HepG2 (cell line): ENCODE measurements around the gene CAMSAP1. TPM values are rescaled to one million over a fixed set of nuclear protein-coding genes. Genes with fewer than 3 reads are reported as not detected.

Source experiments
- ATAC-seq: fragments of 200-7000 bp; cut with Tn5 transposase; 3 replicates; pipeline ENCODE4 v1.9.1; 2020; ENCODE audit warnings: mild to moderate bottlenecking, moderate library complexity
- BruUV-seq: library from RNA; stranded (reverse); fragments of 400-500 nt; replicated peaks from 2 replicates; lab custom pipeline; 2021; lab: Mats Ljungman, UMichigan
- CTCF ChIA-PET: fragments of 300-600 bp; formaldehyde crosslinking; extraction: SDS; loops from one replicate; lab custom pipeline; 2021; ENCODE audit warnings: low total read pairs, inconsistent platforms, low intra/inter-chr PET ratio; lab: Yijun Ruan, JAX
- POLR2A ChIA-PET: fragments of 350-600 bp; sonication (Branson Sonifier 250); formaldehyde crosslinking; loops from one replicate; lab custom pipeline; 2020; ENCODE audit warnings: antibody characterized with exemption, inconsistent platforms; lab: Yijun Ruan, JAX
- DNase-seq: peaks from one replicate; pipeline ENCODE4 v3.0.0-alpha.2; 2015; ENCODE audit warnings: low spot score
- FAIRE-seq: peaks from 3 replicates; lab custom pipeline; 2011; peaks lifted over from hg19 to GRCh38; lab: Jason Lieb, UNC
- H2AFZ ChIP-seq: one replicate; pipeline ENCODE4 v1.6.1; 2011; ENCODE audit warnings: low read length, inconsistent platforms
- H3K27ac ChIP-seq: fragments of 300-600 bp; 3 replicates; pipeline ENCODE4 v1.8.0; 2011; ENCODE audit warnings: mixed run types, mild to moderate bottlenecking, mixed read lengths, low read length, inconsistent platforms; ENCODE audit not compliant: insufficient read depth; ENCODE audit errors: extremely low read length
- H3K27me3 ChIP-seq, 2 experiments: fragments of 200-600 bp in 1 of 2; 2 replicates in 1 of 2; 3 replicates in 1 of 2; pipeline versions ENCODE4 v1.6.0 to v1.8.0; 2011; ENCODE audit warnings: low read length in 2 of 2, mild to moderate bottlenecking in 2 of 2, moderate library complexity in 2 of 2, inconsistent platforms in 1 of 2; ENCODE audit not compliant: insufficient read depth in 2 of 2, control insufficient read depth in 1 of 2
- H3K36me3 ChIP-seq, 2 experiments: fragments of 200-600 bp in 1 of 2; replicated peaks in 1 of 2; 2 replicates in 1 of 2; 3 replicates in 1 of 2; pipeline versions ENCODE4 v1.5.1 to v1.8.0; 2011; ENCODE audit warnings: low read length in 2 of 2, inconsistent platforms in 1 of 2; ENCODE audit not compliant: insufficient read depth in 2 of 2, control insufficient read depth in 1 of 2
- H3K4me1 ChIP-seq: 2 replicates; pipeline ENCODE4 v1.5.1; 2012; ENCODE audit warnings: low read length, inconsistent platforms; ENCODE audit not compliant: insufficient read depth
- H3K4me2 ChIP-seq: 2 replicates; pipeline ENCODE4 v1.6.0; 2011; ENCODE audit warnings: low read depth, low read length, inconsistent platforms
- H3K4me3 ChIP-seq, 3 experiments: fragments of 200-600 bp in 1 of 3; sonication (generic), shearing (Covaris generic) in 1 of 3; replicated peaks in 1 of 3; 2 replicates each; pipeline ENCODE4 v1.5.1; 2011 to 2016; ENCODE audit warnings: low read length in 3 of 3, inconsistent platforms in 2 of 3, low read depth in 2 of 3, mild to moderate bottlenecking in 2 of 3, control low read depth in 1 of 3, mixed read lengths in 1 of 3; ENCODE audit not compliant: insufficient read depth in 1 of 3
- H3K79me2 ChIP-seq: one replicate; pipeline ENCODE4 v1.6.1; 2011; ENCODE audit warnings: low read length, inconsistent platforms; ENCODE audit not compliant: insufficient read depth
- H3K9ac ChIP-seq: 2 replicates; pipeline ENCODE4 v1.6.0; 2011; ENCODE audit warnings: mild to moderate bottlenecking, low read depth, low read length, inconsistent platforms; ENCODE audit not compliant: insufficient read depth
- H3K9me3 ChIP-seq: 2 replicates; pipeline ENCODE4 v1.5.1; 2012; ENCODE audit warnings: mild to moderate bottlenecking, low read length
- H4K20me1 ChIP-seq: 2 replicates; pipeline ENCODE4 v1.6.0; 2011; ENCODE audit warnings: inconsistent platforms, mild to moderate bottlenecking, low read length, moderate library complexity; ENCODE audit not compliant: insufficient read depth
- FOXK2 ChIP-seq: fragments of 450-650 bp; IDR thresholded peaks from 2 replicates; pipeline ENCODE4 v1.6.1; 2016
- GLI4 ChIP-seq: sonication (generic); formaldehyde crosslinking; IDR thresholded peaks from 2 replicates; pipeline ENCODE4 v1.5.1; 2020; ENCODE audit warnings: missing genetic modification reagents, mild to moderate bottlenecking, moderate library complexity, borderline replicate concordance
- NFIC ChIP-seq: IDR thresholded peaks from 2 replicates; pipeline ENCODE4 v1.6.1; 2012; ENCODE audit warnings: mild to moderate bottlenecking, low read length, inconsistent platforms
- RBM22 ChIP-seq: fragments of 200-400 bp; formaldehyde crosslinking; optimal IDR thresholded peaks from 2 replicates; pipeline ENCODE3; 2017; ENCODE audit warnings: mild to moderate bottlenecking, low read length, moderate library complexity
- SOX5 ChIP-seq: IDR thresholded peaks from 2 replicates; pipeline ENCODE4 v1.6.1; 2016; ENCODE audit warnings: borderline replicate concordance
- SRF ChIP-seq: IDR thresholded peaks from 2 replicates; pipeline ENCODE4 v1.6.1; 2011; ENCODE audit warnings: mild to moderate bottlenecking, low read depth, low read length, moderate library complexity
- ZMAT5 ChIP-seq: sonication (generic); formaldehyde crosslinking; IDR thresholded peaks from 2 replicates; pipeline ENCODE4 v1.5.0; 2020; ENCODE audit warnings: mild to moderate bottlenecking, low read depth, missing genetic modification reagents, borderline replicate concordance
- ZNF230 ChIP-seq: sonication (generic); formaldehyde crosslinking; IDR thresholded peaks from 2 replicates; pipeline ENCODE4 v1.4.0; 2020; ENCODE audit warnings: mild to moderate bottlenecking, missing genetic modification reagents
- ZNF646 ChIP-seq: sonication (generic); formaldehyde crosslinking; IDR thresholded peaks from 2 replicates; pipeline ENCODE4 v1.9.0; 2021; ENCODE audit warnings: mild to moderate bottlenecking, missing genetic modification reagents
- WGBS: methylation state at CpG from one replicate; pipeline ENCODE4 v1.1.6; 2017; ENCODE audit warnings: low lambda C conversion rate; 5-methylcytosine and 5-hydroxymethylcytosine counted together
- in situ Hi-C: cut with HindIII; loops from 2 replicates; pipeline ENCODE4 v1.10.0; 2017; ENCODE audit warnings: low pct_unique_long_range_greater_than_20kb; ENCODE audit not compliant: extremely low pct_ligation_motif_present
- intact Hi-C: fragments of 100-400 bp; cut with micrococcal nuclease; formaldehyde crosslinking; loops from one replicate; pipeline ENCODE4 v1.10.0; 2022; ENCODE audit not compliant: unreplicated experiment
- polyA plus RNA-seq, 8 experiments: library from polyadenylated mRNA; depleted of rRNA in 3 of 8; stranded (reverse) in 7 of 8; unstranded in 1 of 8; fragments of >200 nt; fragmentation: Illumina TruSeq in 4 of 8; extraction: Trizol in 4 of 8; gene quantifications; 2 replicates each; pipeline versions ENCODE4 v1.2.1 to v1.2.3, GENCODE V29; 2011 to 2016; ENCODE audit warnings: low read depth in 4 of 8, missing spikeins in 1 of 8, mixed read lengths in 1 of 8; ENCODE audit not compliant: insufficient read depth in 1 of 8
- total RNA-seq, 5 experiments: library from RNA; depleted of rRNA; stranded (reverse); fragments of >200 nt; fragmentation: Illumina TruSeq; extraction: Trizol; gene quantifications; 2 replicates each; pipeline ENCODE4 v1.2.3, GENCODE V29; 2016; ENCODE audit warnings: low read depth in 1 of 5
- TF ChIP-seq, protein P1 (sequence below): sonication (generic); formaldehyde crosslinking; IDR thresholded peaks from 2 replicates; pipeline ENCODE4 v1.4.0; 2020; ENCODE audit warnings: missing genetic modification reagents; ENCODE audit errors: not compliant biosample characterization

The CAMSAP1 gene
- total and polyA plus RNA-seq, 2 of the 13 experiments (the other 11 are each of a cell fraction or from before 2014, with no cell fraction given) = 3.8 to 12.4 TPM

DNA sequence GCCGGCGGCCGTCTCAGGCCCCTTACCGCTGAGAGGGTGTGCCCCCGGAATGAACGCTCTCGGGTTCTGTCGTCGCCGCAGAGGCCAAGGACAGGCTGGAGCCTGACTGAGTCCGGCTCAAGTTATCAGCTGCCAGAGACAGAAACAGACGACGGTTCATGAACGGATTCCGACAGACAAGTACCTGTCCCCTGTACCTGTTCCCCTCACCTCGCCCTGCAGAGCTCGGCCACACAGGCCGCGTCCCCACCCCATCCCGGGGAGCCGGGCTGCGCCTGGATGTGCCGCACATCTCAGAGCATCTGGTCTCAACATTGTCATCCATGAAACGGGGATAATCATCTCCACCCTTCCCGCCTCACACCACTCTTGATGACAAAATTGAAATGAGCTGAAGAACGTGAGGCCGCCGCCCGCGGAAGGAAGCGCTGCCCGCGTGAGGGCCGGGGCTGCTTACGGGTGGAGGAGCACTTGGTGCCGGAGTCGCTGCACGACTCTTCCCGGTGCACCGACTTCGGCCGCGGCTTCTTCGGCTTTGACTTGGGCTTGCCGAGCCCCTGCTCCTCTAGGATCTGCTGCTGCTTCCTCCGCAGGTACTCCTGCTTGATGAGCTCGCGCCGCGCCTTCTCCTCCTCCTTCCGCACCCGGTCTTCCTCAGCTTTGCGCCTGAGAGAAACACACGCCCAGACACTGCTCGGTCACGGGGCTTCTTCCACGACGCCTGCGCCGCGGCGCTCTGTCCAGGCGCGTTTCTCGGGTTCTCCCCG is 89.2 kb downstream of the CAMSAP1 start:
- POLR2A ChIA-PET = no interaction called here
- WGBS = 98% methylated on average over 65 of the region's 66 CpGs
- H4K20me1 ChIP-seq = no peaks in the 10 kb centered on the region
- H3K9me3 ChIP-seq = no peaks in the 10 kb centered on the region
- H3K27ac ChIP-seq = no peak overlapping the region
- no peaks in the 10 kb centered on the region for H3K4me1 ChIP-seq
- BruUV-seq = no TSS peak
- H3K4me3 ChIP-seq = no peak overlapping the region
- intact Hi-C loops = no loop called here
- H3K36me3 ChIP-seq = peaks cover 32 to 88% of the 10 kb centered on the region in 2 experiments; a peak in 4 of 5 replicates
- no peaks in the 10 kb centered on the region for H3K79me2 ChIP-seq
- no peaks in the 10 kb centered on the region for H3K27me3 ChIP-seq
- no peak overlapping the region for H2AFZ ChIP-seq
- FAIRE-seq = no peak
- ATAC-seq = no peak
- TF ChIP-seq SRF (no peak), RBM22 (peak; percentile 54)
- CTCF ChIA-PET = no interaction called here
- no peak for DNase-seq
- in situ Hi-C loops = no loop called here
- H3K4me2 ChIP-seq = no peak overlapping the region
- no peak overlapping the region for H3K9ac ChIP-seq

GRCh38 chr9:135816651-135816970 is 90.7 kb downstream of the CAMSAP1 start:
- H3K79me2 ChIP-seq = no peaks in the 10 kb centered on the region
- H4K20me1 ChIP-seq = no peaks in the 10 kb centered on the region
- CTCF ChIA-PET = no interaction called here
- H3K27me3 ChIP-seq = no peaks in the 10 kb centered on the region
- in situ Hi-C loops (no loop called here), intact Hi-C loops (no loop called here)
- H2AFZ ChIP-seq = no peak overlapping the region
- no TSS peak for BruUV-seq
- H3K36me3 ChIP-seq = peaks cover 22 to 85% of the 10 kb centered on the region in 2 experiments; a peak in 4 of 5 replicates
- no peak overlapping the region for H3K4me3 ChIP-seq
- H3K9me3 ChIP-seq = no peaks in the 10 kb centered on the region
- FAIRE-seq (no peak), DNase-seq (no peak), ATAC-seq (no peak)
- 96% methylated on average over 12 of the region's 12 CpGs for WGBS
- H3K9ac ChIP-seq = no peak overlapping the region
- POLR2A ChIA-PET = no interaction called here
- H3K4me1 ChIP-seq = no peaks in the 10 kb centered on the region
- no peak overlapping the region for H3K27ac ChIP-seq
- no peak overlapping the region for H3K4me2 ChIP-seq
- TF ChIP-seq, protein P1, sequence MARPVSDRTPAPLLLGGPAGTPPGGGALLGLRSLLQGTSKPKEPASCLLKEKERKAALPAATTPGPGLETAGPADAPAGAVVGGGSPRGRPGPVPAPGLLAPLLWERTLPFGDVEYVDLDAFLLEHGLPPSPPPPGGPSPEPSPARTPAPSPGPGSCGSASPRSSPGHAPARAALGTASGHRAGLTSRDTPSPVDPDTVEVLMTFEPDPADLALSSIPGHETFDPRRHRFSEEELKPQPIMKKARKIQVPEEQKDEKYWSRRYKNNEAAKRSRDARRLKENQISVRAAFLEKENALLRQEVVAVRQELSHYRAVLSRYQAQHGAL (CRISPR knock-in tag) = no peak
- TF ChIP-seq ZNF646 (CRISPR knock-in tag) (no peak), GLI4 (CRISPR knock-in tag) (no peak), ZNF230 (CRISPR knock-in tag) (no peak), RBM22 (no peak), ZMAT5 (CRISPR knock-in tag) (no peak), SOX5 (CRISPR knock-in tag) (no peak), NFIC (no peak), FOXK2 (no peak)
